ENCODE data around the gene GAB1. TPM values are rescaled to one million over a fixed set of nuclear protein-coding genes. Genes with fewer than 3 reads are reported as not detected.

The GAB1 gene
- total RNA-seq, 2 experiments from 2014 or later: 0.37 to 0.79 TPM

DNA sequence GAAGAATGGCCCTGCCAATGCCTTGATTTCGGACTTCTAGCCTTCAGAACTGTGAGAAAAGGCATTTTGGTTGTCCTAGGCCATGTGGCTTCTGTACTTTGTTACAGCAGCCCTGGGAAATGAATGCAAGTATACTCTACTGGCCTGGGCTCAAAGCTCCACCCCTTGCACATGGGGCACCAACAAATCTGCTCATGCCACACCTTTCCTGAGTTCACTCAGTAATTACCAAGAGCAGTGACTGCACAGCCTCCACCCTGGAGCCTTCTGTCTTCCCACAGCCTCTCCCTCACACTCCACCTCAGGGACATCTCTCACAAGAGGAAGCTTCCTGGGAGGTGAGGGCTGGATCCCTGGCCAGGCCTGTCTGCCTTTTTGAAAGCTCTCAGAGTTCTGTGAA is 29.1 kb upstream of the GAB1 start:
- DNase-seq (no peak), ATAC-seq (no peak)
- H3K9me3 Mint-ChIP-seq (ENCODE audit: insufficient read depth): no peaks in the 10 kb centered on the region
- ChIA-PET POLR2A (no interaction called here), CTCF (no interaction called here)
- no peak overlapping the region for H3K4me3 Mint-ChIP-seq
- H3K4me1 Mint-ChIP-seq (ENCODE audit: low read depth): no peaks in the 10 kb centered on the region
- no peaks in the 10 kb centered on the region for H3K36me3 Mint-ChIP-seq (ENCODE audit: low read depth)
- H3K27me3 Mint-ChIP-seq (ENCODE audit: low read depth): peaks cover 3% of the 10 kb centered on the region
- H3K27ac Mint-ChIP-seq: no peak overlapping the region

DNA sequence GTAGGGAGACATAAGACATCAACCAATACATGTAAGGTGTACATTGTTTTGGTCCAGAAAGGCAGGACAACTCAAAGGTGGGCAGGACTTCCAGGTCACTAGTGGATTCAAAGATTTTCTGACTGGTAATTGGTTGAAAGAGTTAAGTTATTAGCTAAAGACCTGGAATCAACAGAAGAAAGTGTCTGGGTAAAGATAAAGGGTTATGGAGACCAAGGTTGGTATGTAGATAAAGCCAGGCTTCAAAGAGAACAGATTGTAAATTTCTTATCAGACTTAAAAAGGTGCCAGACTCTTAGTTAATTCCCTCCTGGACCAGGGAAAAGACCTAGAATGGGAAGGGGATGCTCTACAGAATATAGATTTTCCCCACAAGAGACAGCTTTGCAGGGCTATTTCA is 28.3 kb upstream of the GAB1 start:
- H3K27me3 Mint-ChIP-seq (ENCODE audit: low read depth): no peaks in the 10 kb centered on the region
- H3K4me3 Mint-ChIP-seq: no peak overlapping the region
- ATAC-seq (no peak), DNase-seq (no peak)
- CTCF ChIA-PET: no interaction called here
- no peaks in the 10 kb centered on the region for H3K4me1 Mint-ChIP-seq (ENCODE audit: low read depth)
- no peaks in the 10 kb centered on the region for H3K36me3 Mint-ChIP-seq (ENCODE audit: low read depth)
- no peak overlapping the region for H3K27ac Mint-ChIP-seq
- H3K9me3 Mint-ChIP-seq (ENCODE audit: insufficient read depth): no peaks in the 10 kb centered on the region
- POLR2A ChIA-PET: no interaction called here

DNA sequence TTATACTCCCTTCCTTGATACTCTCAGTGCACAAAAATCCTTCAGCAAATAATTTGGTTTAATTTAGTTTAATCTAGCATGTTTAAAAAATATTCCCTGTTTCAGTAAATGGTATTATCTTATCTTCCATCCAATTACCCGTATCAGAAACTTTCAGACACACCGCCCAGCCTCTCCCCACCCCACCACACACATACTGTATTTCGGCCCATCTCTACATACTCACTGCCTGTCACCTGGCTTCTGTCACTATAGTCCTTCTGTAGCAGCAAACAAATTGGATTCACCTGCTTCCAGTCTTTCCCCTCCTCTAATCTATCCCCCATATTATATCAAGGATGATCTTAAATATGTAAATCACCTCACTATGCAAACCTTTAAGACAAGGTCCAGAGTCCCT is 24.8 kb upstream of the GAB1 start:
- no peaks in the 10 kb centered on the region for H3K36me3 Mint-ChIP-seq (ENCODE audit: low read depth)
- no peaks in the 10 kb centered on the region for H3K27me3 Mint-ChIP-seq (ENCODE audit: low read depth)
- H3K27ac Mint-ChIP-seq: no peak overlapping the region
- CTCF ChIA-PET: no interaction called here
- H3K9me3 Mint-ChIP-seq (ENCODE audit: insufficient read depth): no peaks in the 10 kb centered on the region
- no peaks in the 10 kb centered on the region for H3K4me1 Mint-ChIP-seq (ENCODE audit: low read depth)
- POLR2A ChIA-PET: no interaction called here
- no peak for DNase-seq
- no peak for ATAC-seq
- H3K4me3 Mint-ChIP-seq: no peak overlapping the region

DNA sequence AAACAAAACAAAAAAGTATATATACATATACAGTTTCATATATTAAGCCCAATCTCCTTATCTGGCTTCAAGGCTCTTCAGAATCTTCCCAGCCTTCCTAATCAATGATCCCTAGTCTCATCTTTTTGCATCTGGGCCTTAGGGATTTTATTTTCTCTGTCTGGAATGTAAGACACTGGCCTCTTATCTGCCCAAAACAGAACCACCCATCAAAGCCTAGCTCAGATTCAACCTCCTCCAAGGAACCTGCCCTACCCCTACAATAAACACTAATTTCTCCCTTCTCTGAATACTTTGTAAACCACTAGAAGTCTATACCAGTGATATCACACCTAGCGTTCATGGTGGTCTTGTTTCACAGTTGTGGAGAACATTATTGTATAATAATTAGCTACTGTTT is 23.2 kb upstream of the GAB1 start:
- Mint-ChIP-seq H3K36me3 (ENCODE audit: low read depth) (no peaks in the 10 kb centered on the region), H3K9me3 (ENCODE audit: insufficient read depth) (no peaks in the 10 kb centered on the region), H3K4me1 (ENCODE audit: low read depth) (no peaks in the 10 kb centered on the region), H3K27ac (no peak overlapping the region), H3K4me3 (no peak overlapping the region), H3K27me3 (ENCODE audit: low read depth) (peaks cover 1% of the 10 kb centered on the region)
- CTCF ChIA-PET: no interaction called here
- DNase-seq (no peak), ATAC-seq (no peak)
- POLR2A ChIA-PET: no interaction called here

DNA sequence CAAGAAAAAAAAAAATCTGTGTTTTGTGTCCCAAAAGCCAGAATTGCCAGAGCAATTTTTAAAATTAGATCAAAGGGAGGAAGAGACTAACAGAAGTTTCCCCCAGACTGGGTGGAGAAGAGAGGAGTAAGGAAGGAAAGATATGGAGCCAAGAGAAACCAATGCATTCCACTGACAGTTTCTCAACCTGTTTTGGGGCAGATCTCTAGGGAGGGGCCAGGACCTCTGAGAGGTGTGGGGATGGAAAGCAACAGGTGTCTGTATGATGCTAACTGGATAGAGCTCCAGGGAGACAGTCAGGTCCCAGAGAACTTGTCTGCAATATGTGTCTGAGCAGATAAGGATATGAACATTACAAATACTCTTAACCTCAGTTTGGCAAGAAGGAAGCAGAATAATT is 22.7 kb upstream of the GAB1 start:
- no peaks in the 10 kb centered on the region for H3K4me1 Mint-ChIP-seq (ENCODE audit: low read depth)
- H3K27ac Mint-ChIP-seq: no peak overlapping the region
- DNase-seq: no peak
- POLR2A ChIA-PET: no interaction called here
- peaks cover 3% of the 10 kb centered on the region for H3K27me3 Mint-ChIP-seq (ENCODE audit: low read depth)
- no peak overlapping the region for H3K4me3 Mint-ChIP-seq
- H3K9me3 Mint-ChIP-seq (ENCODE audit: insufficient read depth): no peaks in the 10 kb centered on the region
- no peak for ATAC-seq
- no peaks in the 10 kb centered on the region for H3K36me3 Mint-ChIP-seq (ENCODE audit: low read depth)
- CTCF ChIA-PET: no interaction called here

DNA sequence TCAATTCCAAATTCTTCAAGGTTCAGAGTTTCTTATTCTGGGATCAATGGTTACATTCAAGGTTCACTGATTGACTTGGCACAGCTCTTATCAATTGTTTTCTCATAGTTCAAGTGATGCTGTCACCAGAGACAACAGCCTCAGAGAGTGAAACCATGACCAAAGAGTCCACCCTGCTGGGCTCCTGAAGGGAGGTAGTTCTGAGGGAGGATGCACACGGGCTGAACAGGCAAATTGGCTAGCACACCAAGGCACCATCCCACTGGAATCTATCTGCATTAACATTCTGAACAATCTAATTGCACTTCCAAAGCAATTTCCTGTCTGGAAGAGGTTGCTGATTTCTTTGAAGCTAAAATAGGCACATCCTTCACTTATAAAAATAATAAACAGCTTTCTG is 16.6 kb upstream of the GAB1 start:
- H3K4me3 Mint-ChIP-seq: no peak overlapping the region
- ATAC-seq: no peak
- DNase-seq: no peak
- CTCF ChIA-PET: no interaction called here
- POLR2A ChIA-PET: no interaction called here
- H3K9me3 Mint-ChIP-seq (ENCODE audit: insufficient read depth): no peaks in the 10 kb centered on the region
- H3K27me3 Mint-ChIP-seq (ENCODE audit: low read depth): peaks cover 5% of the 10 kb centered on the region
- H3K36me3 Mint-ChIP-seq (ENCODE audit: low read depth): no peaks in the 10 kb centered on the region
- no peaks in the 10 kb centered on the region for H3K4me1 Mint-ChIP-seq (ENCODE audit: low read depth)
- no peak overlapping the region for H3K27ac Mint-ChIP-seq

DNA sequence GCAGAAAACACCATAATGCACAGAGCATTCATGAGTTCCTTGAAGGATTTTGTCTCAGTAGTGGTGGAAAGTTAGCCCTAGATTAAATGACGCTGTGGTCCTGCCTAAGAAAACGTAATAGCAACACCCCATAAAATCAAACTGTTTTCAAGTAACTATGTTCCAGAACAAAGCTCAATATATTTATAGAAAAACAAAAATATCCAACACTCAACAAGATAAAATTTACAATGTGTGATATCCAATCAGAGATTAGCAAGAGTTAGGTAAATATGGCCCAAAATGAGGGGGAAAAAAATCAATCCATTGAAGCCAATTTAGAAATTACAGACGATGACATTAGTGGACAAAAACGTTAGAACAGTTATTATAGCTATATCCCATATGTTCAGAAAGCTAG is 9.9 kb upstream of the GAB1 start:
- peaks cover 2% of the 10 kb centered on the region for H3K27me3 Mint-ChIP-seq (ENCODE audit: low read depth)
- H3K27ac Mint-ChIP-seq: no peak overlapping the region
- no peak for ATAC-seq
- no peaks in the 10 kb centered on the region for H3K4me1 Mint-ChIP-seq (ENCODE audit: low read depth)
- CTCF ChIA-PET: no interaction called here
- POLR2A ChIA-PET: no interaction called here
- no peak for DNase-seq
- H3K36me3 Mint-ChIP-seq (ENCODE audit: low read depth): no peaks in the 10 kb centered on the region
- no peak overlapping the region for H3K4me3 Mint-ChIP-seq
- H3K9me3 Mint-ChIP-seq (ENCODE audit: insufficient read depth): no peaks in the 10 kb centered on the region

DNA sequence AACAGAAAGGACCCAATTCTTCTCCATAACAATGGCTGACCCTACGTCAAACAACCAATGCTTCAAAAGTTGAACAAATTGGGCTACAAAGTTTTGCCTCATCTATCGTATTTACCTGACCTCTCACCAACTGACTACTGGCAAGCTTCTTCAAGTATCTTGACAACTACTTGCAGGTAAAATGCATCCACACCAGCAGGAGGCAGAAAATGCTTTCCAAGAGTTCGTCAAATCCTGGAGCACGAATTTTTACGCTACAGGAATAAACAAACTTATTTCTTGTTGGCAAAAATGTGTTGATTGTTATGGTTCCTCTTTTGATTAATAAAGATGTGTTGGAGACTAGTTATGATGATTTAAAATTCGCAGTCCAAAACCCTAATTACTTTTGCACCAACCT is 6.7 kb upstream of the GAB1 start:
- H3K36me3 Mint-ChIP-seq (ENCODE audit: low read depth): no peaks in the 10 kb centered on the region
- no peak overlapping the region for H3K4me3 Mint-ChIP-seq
- H3K27ac Mint-ChIP-seq: no peak overlapping the region
- POLR2A ChIA-PET: no interaction called here
- no peaks in the 10 kb centered on the region for H3K9me3 Mint-ChIP-seq (ENCODE audit: insufficient read depth)
- no peak for DNase-seq
- CTCF ChIA-PET: no interaction called here
- peaks cover 10% of the 10 kb centered on the region for H3K27me3 Mint-ChIP-seq (ENCODE audit: low read depth)
- H3K4me1 Mint-ChIP-seq (ENCODE audit: low read depth): peaks cover 2% of the 10 kb centered on the region
- no peak for ATAC-seq

DNA sequence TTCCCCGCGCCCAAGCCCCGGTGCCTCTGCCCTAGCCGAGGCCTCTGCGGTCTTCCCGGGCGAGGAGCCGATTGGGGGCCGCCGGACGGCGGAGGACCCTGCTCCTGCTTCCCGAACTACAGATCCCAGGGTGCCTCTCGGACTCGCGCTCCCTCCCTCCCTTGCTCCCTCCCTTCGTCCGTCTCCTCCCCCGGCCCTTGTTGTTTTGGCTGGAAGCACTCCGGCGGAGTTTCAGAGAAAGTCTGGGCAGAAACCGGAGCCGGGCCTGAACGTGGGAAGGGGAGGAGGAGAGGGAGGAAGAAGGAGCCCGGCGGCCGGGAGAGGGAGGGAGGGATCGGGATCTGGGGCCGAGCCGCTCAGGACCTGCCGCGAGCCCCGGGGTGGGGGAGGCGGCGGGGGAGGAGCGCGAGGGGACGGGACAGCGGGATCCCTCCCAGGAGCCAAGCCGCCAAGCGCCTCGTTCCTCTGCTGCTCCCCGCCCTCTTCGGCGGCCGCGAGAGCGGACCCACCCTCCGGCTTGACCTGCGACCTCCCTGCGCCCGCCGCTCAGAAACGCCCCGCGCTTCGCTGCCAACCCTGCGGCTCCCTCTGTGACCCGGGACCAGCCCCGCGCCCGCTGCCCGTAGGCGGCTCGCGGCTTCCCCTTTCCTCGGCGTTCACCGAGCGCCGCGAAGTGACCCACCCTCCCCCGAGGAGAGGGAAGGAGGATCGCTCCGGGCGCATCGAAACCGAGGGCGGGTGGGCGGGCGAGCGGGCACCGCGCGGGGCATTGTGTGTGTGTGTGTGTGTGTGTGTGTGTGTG is 496 bp upstream of the GAB1 start:
- Mint-ChIP-seq H3K9me3 (ENCODE audit: insufficient read depth) (no peaks in the 10 kb centered on the region), H3K4me3 (peak overlapping the region; percentile 76), H3K36me3 (ENCODE audit: low read depth) (no peaks in the 10 kb centered on the region), H3K4me1 (ENCODE audit: low read depth) (peaks cover 11% of the 10 kb centered on the region), H3K27ac (no peak overlapping the region), H3K27me3 (ENCODE audit: low read depth) (peaks cover 46% of the 10 kb centered on the region)
- CTCF ChIA-PET: no interaction called here
- ATAC-seq (peak; percentile 56), DNase-seq (peak; percentile 24)
- POLR2A ChIA-PET: interaction anchor here (1.4 kb wide), 1 partner anchor 178 kb away, joined by 4 read pairs; no protein-coding TSS in a partner anchor

DNA sequence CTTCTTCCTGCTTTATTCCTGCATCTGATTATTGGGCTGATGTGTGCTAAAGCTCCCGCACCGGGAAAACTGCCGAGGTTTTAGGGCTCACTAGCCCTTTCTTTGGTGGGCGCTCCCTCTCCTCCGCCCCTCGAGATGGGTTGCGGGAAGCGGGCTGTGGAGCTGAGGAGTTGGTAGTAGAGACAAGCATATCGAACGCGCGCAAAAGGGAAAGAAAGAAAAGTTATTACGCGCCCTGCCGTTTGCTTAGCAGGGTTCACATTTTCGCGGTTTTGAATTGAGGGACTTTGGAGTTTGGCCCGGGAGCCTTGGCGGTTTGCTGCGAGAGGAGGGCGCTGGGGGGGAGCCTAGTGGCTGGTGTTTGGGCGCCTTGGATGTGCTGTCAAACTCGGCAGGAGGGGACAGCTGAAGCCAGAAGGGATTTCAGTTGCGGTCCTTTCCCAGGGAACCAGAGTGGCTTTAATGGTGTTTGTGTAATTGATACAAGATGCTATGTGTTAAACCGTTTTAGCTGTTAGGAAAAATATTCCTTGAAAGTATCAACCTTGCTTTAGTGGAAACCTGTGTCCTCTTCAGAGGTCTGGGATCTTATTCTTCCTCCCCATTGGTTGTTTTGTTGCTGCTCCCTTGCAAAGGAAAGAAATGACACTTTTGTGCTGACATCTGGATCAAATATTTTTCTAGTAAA is 1.1 kb downstream of the GAB1 start:
- Mint-ChIP-seq H3K4me1 (ENCODE audit: low read depth) (peaks cover 11% of the 10 kb centered on the region), H3K27me3 (ENCODE audit: low read depth) (peaks cover 50% of the 10 kb centered on the region), H3K36me3 (ENCODE audit: low read depth) (no peaks in the 10 kb centered on the region), H3K9me3 (ENCODE audit: insufficient read depth) (no peaks in the 10 kb centered on the region), H3K4me3 (peak overlapping the region; percentile 76), H3K27ac (no peak overlapping the region)
- CTCF ChIA-PET: no interaction called here
- DNase-seq (peak; percentile 25), ATAC-seq (peak; percentile 15)
- POLR2A ChIA-PET: interaction anchor here (1.1 to 1.4 kb wide), 2 partner anchors 154 to 176 kb away, joined by 3 to 4 read pairs; no protein-coding TSS in a partner anchor

DNA sequence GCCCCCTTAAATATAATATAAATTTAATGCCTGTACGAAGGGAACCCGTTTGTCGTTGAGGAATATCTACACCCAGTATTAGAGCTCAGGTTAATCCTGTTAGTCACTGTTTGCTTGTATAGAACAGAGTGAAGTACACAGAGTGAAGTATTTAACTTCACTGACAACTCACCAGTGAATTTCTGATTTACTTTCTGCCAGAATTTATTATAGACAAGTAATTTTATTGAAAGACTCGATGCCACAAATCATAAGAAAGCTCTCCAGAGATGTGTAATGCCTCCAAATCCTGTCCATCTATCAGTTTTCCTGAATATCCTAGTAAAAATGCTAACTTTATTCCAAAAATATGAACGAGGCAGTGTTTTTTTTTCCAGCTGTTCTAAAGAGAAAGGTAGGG is 1.6 kb downstream of the GAB1 start:
- ChIA-PET CTCF (no interaction called here), POLR2A (no interaction called here)
- H3K27ac Mint-ChIP-seq: no peak overlapping the region
- H3K9me3 Mint-ChIP-seq (ENCODE audit: insufficient read depth): no peaks in the 10 kb centered on the region
- peaks cover 51% of the 10 kb centered on the region for H3K27me3 Mint-ChIP-seq (ENCODE audit: low read depth)
- H3K36me3 Mint-ChIP-seq (ENCODE audit: low read depth): no peaks in the 10 kb centered on the region
- DNase-seq: no peak
- H3K4me3 Mint-ChIP-seq: no peak overlapping the region
- ATAC-seq: no peak
- H3K4me1 Mint-ChIP-seq (ENCODE audit: low read depth): peaks cover 11% of the 10 kb centered on the region

DNA sequence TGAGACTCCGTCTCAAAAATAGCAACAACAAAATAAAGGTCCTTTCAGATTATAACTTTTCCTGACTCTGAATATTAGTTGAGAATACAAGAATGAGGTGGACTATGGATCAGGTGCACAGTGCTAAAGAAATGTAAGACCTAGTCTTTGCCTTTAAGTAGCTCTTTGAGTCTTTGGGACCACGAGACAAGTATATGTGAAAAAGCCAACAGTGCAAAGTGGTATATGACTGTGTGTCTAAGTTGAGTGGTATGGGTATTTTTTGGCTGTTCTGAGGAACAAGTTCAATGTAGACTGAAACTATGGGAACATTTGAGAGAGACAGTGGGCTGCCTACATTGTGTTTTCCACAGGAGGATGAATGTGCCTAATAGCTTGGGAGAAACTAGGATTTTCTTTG is 2.8 kb downstream of the GAB1 start:
- DNase-seq: no peak
- Mint-ChIP-seq H3K27ac (no peak overlapping the region), H3K27me3 (ENCODE audit: low read depth) (peaks cover 57% of the 10 kb centered on the region), H3K9me3 (ENCODE audit: insufficient read depth) (no peaks in the 10 kb centered on the region), H3K4me3 (no peak overlapping the region), H3K36me3 (ENCODE audit: low read depth) (no peaks in the 10 kb centered on the region), H3K4me1 (ENCODE audit: low read depth) (peaks cover 11% of the 10 kb centered on the region)
- POLR2A ChIA-PET: no interaction called here
- ATAC-seq: no peak
- CTCF ChIA-PET: interaction anchor here (1.5 kb wide), 1 partner anchor 19 kb away, joined by 4 read pairs; no protein-coding TSS in a partner anchor
